BLaER1 treated with 17β-estradiol and CSF1 and Interleukin-3, amounts not matched to agents 10 nM and 100 nM (cell line): ENCODE results near the gene MAPK1.

Experiments
- H3K27ac ChIP-seq, 11 experiments: shearing (Covaris generic); formaldehyde crosslinking; 2 replicates each; pipeline ENCODE4 v1.8.1; 2022
- H3K27me3 ChIP-seq, 11 experiments: shearing (Covaris generic); formaldehyde crosslinking; 2 replicates each; pipeline ENCODE4 v1.8.1; 2022
- H3K36me3 ChIP-seq, 11 experiments: shearing (Covaris generic); formaldehyde crosslinking; 2 replicates each; pipeline ENCODE4 v1.8.1; 2022
- H3K4me1 ChIP-seq, 10 experiments: shearing (Covaris generic); formaldehyde crosslinking; 2 replicates each; pipeline ENCODE4 v1.8.1; 2022
- H3K4me2 ChIP-seq, 11 experiments: shearing (Covaris generic); formaldehyde crosslinking; 2 replicates each; pipeline ENCODE4 v1.8.1; 2022
- H3K4me3 ChIP-seq, 10 experiments: shearing (Covaris generic); formaldehyde crosslinking; 2 replicates each; pipeline ENCODE4 v1.8.1; 2022
- H3K9ac ChIP-seq, 11 experiments: shearing (Covaris generic); formaldehyde crosslinking; 2 replicates each; pipeline ENCODE4 v1.8.1; 2022
- H3K9me3 ChIP-seq, 11 experiments: shearing (Covaris generic); formaldehyde crosslinking; replicated peaks in 1 of 11; 2 replicates each; pipeline ENCODE4 v1.8.1; 2022
- H4K20me1 ChIP-seq, 11 experiments: shearing (Covaris generic); formaldehyde crosslinking; 2 replicates each; pipeline ENCODE4 v1.8.1; 2022
- Cebpa-rat ChIP-seq, 11 experiments: shearing (Covaris generic); IDR thresholded peaks; 2 replicates each; pipeline ENCODE4 v1.8.1; 2022

MAPK1 gene

GRCh38 chr22:21780259-21780658 is 87.2 kb downstream of the MAPK1 start:
- H3K27ac ChIP-seq: peak overlapping the region in 3 of 11 experiments; percentile 20 to 63 (median 54); a peak in 3 of 22 replicates
- peaks cover 0 to 45% (median 0%) of the 10 kb centered on the region in 11 experiments; a peak in 4 of 22 replicates for H4K20me1 ChIP-seq
- H3K4me3 ChIP-seq: no peak overlapping the region
- peaks cover 0 to 20% (median 7%) of the 10 kb centered on the region in 11 experiments; a peak in 13 of 22 replicates for H3K9me3 ChIP-seq
- peak overlapping the region in 6 of 11 experiments; percentile 53 to 70 (median 60); a peak in 10 of 22 replicates for H3K4me2 ChIP-seq
- H3K9ac ChIP-seq: no peak overlapping the region
- no peaks in the 10 kb centered on the region for H3K27me3 ChIP-seq
- peaks cover 60 to 96% (median 77%) of the 10 kb centered on the region in 11 experiments for H3K36me3 ChIP-seq
- no peak for TF ChIP-seq Cebpa-rat (IDR thresholded peaks at IDR 0.05)
- peaks cover 9 to 58% (median 52%) of the 10 kb centered on the region in 10 experiments for H3K4me1 ChIP-seq

- peaks cover 60 to 88% (median 72%) of the 10 kb centered on the region in 11 experiments for H3K36me3 ChIP-seq
- H3K27me3 ChIP-seq: no peaks in the 10 kb centered on the region
- H3K4me1 ChIP-seq: peaks cover 16 to 64% (median 57%) of the 10 kb centered on the region in 10 experiments
- H3K9me3 ChIP-seq: peaks cover 0 to 21% (median 11%) of the 10 kb centered on the region in 11 experiments; a peak in 8 of 22 replicates
- H3K4me3 ChIP-seq: no peak overlapping the region
- H3K9ac ChIP-seq: no peak overlapping the region
- H3K4me2 ChIP-seq: peak overlapping the region in 4 of 11 experiments; percentile 4 to 68 (median 28); a peak in 5 of 22 replicates
- 0 out of 22 replicates have a peak overlapping the region, but pooled peaks of 1 of the 11 experiments have one; percentile 1 for H3K27ac ChIP-seq
- peaks cover 0 to 38% (median 0%) of the 10 kb centered on the region in 11 experiments; a peak in 4 of 22 replicates for H4K20me1 ChIP-seq
- TF ChIP-seq Cebpa-rat (IDR thresholded peaks at IDR 0.05): no peak
Observed at GRCh38 chr22:21779444-21779843, 88.0 kb downstream of the MAPK1 start.

GRCh38 chr22:21778705-21779363 is 88.6 kb downstream of the MAPK1 start:
- Histone ChIP-seq H4K20me1 (peaks cover 0 to 38% (median 0%) of the 10 kb centered on the region in 11 experiments; a peak in 4 of 22 replicates), H3K9me3 (peaks cover 0 to 27% (median 16%) of the 10 kb centered on the region in 11 experiments; a peak in 17 of 22 replicates), H3K9ac (no peak overlapping the region), H3K4me1 (peaks cover 21 to 69% (median 61%) of the 10 kb centered on the region in 10 experiments), H3K36me3 (peaks cover 59 to 86% (median 71%) of the 10 kb centered on the region in 11 experiments), H3K4me2 (peak overlapping the region in 5 of 11 experiments; percentile 4 to 68 (median 29); a peak in 7 of 22 replicates), H3K27ac (peak overlapping the region in 3 of 11 experiments; percentile 1 to 36 (median 1); a peak in 2 of 22 replicates), H3K4me3 (no peak overlapping the region), H3K27me3 (no peaks in the 10 kb centered on the region)
- TF ChIP-seq Cebpa-rat (IDR thresholded peaks at IDR 0.05): no peak

- peak overlapping the region; percentile 53 to 98 (median 82); a peak in 19 of 22 replicates for H3K4me2 ChIP-seq
- TF ChIP-seq Cebpa-rat (IDR thresholded peaks at IDR 0.05): no peak
- H3K27ac ChIP-seq: peak overlapping the region; percentile 78 to 92 (median 83); a peak in 21 of 22 replicates
- H3K9ac ChIP-seq: peak overlapping the region in 8 of 11 experiments; percentile 65 to 77 (median 72); a peak in 8 of 22 replicates
- no peaks in the 10 kb centered on the region for H3K27me3 ChIP-seq
- peaks cover 46 to 66% (median 55%) of the 10 kb centered on the region in 10 experiments for H3K4me1 ChIP-seq
- H4K20me1 ChIP-seq: peaks cover 0 to 14% (median 0%) of the 10 kb centered on the region in 11 experiments; a peak in 2 of 22 replicates
- peak overlapping the region in 1 of 10 experiments; percentile 53; a peak in 1 of 20 replicates for H3K4me3 ChIP-seq
- H3K9me3 ChIP-seq: peaks cover 0 to 29% (median 20%) of the 10 kb centered on the region in 11 experiments; a peak in 17 of 22 replicates
- peaks cover 69 to 97% (median 90%) of the 10 kb centered on the region in 11 experiments for H3K36me3 ChIP-seq
Observed at GRCh38 chr22:21771631-21771976, 95.8 kb downstream of the MAPK1 start.

GRCh38 chr22:21768435-21768834 is 99.0 kb downstream of the MAPK1 start:
- Histone ChIP-seq H3K27ac (peak overlapping the region in 5 of 11 experiments; percentile 3 to 41 (median 35); a peak in 5 of 22 replicates), H3K9ac (no peak overlapping the region; a peak in 1 of 22 replicates), H3K4me1 (peaks cover 25 to 62% (median 51%) of the 10 kb centered on the region in 10 experiments), H3K9me3 (peaks cover 0 to 2% (median under 1%) of the 10 kb centered on the region in 11 experiments; a peak in 8 of 22 replicates), H3K4me3 (no peak overlapping the region), H4K20me1 (peaks cover 0 to 42% (median 11%) of the 10 kb centered on the region in 11 experiments; a peak in 13 of 22 replicates), H3K4me2 (no peak overlapping the region; a peak in 2 of 22 replicates), H3K27me3 (no peaks in the 10 kb centered on the region), H3K36me3 (peaks cover 92 to 97% (median 93%) of the 10 kb centered on the region in 11 experiments)
- no peak for TF ChIP-seq Cebpa-rat (IDR thresholded peaks at IDR 0.05)

- Histone ChIP-seq H3K27ac (peak overlapping the region in 8 of 11 experiments; percentile 43 to 78 (median 58); a peak in 16 of 22 replicates), H3K9me3 (no peaks in the 10 kb centered on the region), H3K9ac (peak overlapping the region in 8 of 11 experiments; percentile 27 to 64 (median 38); a peak in 13 of 22 replicates), H3K4me1 (peaks cover 13 to 48% (median 40%) of the 10 kb centered on the region in 10 experiments), H3K36me3 (peaks cover 98 to 100% (median 100%) of the 10 kb centered on the region in 11 experiments), H4K20me1 (peaks cover 0 to 45% (median 11%) of the 10 kb centered on the region in 11 experiments; a peak in 13 of 22 replicates), H3K4me3 (no peak overlapping the region), H3K4me2 (peak overlapping the region in 7 of 11 experiments; percentile 3 to 64 (median 34); a peak in 11 of 22 replicates), H3K27me3 (no peaks in the 10 kb centered on the region)
- TF ChIP-seq Cebpa-rat (IDR thresholded peaks at IDR 0.05): peak in 1 of 11 experiments; percentile 52; a peak in 2 of 22 replicates
Observed at GRCh38 chr22:21766691-21767462, 100.6 kb downstream of the MAPK1 start.

- H3K4me3 ChIP-seq: no peak overlapping the region
- peak overlapping the region in 1 of 11 experiments; percentile 14; a peak in 1 of 22 replicates for H3K4me2 ChIP-seq
- peaks cover 0 to 52% (median 11%) of the 10 kb centered on the region in 11 experiments; a peak in 13 of 22 replicates for H4K20me1 ChIP-seq
- H3K27me3 ChIP-seq: no peaks in the 10 kb centered on the region
- peak overlapping the region in 2 of 11 experiments; percentile 46 to 64; a peak in 5 of 22 replicates for H3K9ac ChIP-seq
- no peak for TF ChIP-seq Cebpa-rat (IDR thresholded peaks at IDR 0.05)
- H3K27ac ChIP-seq: peak overlapping the region in 7 of 11 experiments; percentile 4 to 78 (median 58); a peak in 11 of 22 replicates
- peaks cover 98 to 100% (median 99%) of the 10 kb centered on the region in 11 experiments for H3K36me3 ChIP-seq
- H3K4me1 ChIP-seq: peaks cover 5 to 50% (median 39%) of the 10 kb centered on the region in 10 experiments
- H3K9me3 ChIP-seq: no peaks in the 10 kb centered on the region
Observed at GRCh38 chr22:21765909-21766529, 101.4 kb downstream of the MAPK1 start.
